NCI-H128 (cell line): ENCODE measurements around the gene PPFIBP1.

ENCODE experiments used
- DNase-seq: peaks from one replicate; lab custom pipeline; 2025; ENCODE audit not compliant: unreplicated experiment; lab: John Stamatoyannopoulos, UW

PPFIBP1 gene

GRCh38 chr12:27523642-27524493 lies at the start of gene PPFIBP1:
Gene PPFIBP1, plus strand, starts transcription at chr12:27524206. Its CDS starts 109,191 bp downstream, at chr12:27633397.
- peak; percentile 96 for DNase-seq

GRCh38 chr12:27474344-27474743 lies 49.7 kb upstream of the PPFIBP1 start:
- no peak for DNase-seq

DNA sequence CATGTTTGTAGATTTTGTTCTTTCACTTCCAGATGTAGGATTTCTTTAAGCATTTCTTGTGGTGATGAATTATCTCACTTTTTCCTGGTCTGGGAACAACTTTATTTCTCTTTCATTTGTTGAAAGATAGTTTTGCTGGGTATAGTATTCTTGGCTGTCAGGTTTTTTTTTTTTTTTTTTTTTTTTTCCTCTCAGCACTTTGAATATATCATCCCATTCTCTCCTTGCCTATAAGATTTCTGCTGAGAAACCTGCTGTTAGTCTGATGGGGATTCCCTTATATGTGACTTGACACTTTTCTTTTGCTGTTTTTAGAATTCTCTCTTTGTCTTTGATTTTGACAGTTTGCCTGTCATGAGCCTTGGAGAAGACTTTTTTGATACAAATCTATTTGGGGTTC lies 47.0 kb upstream of the PPFIBP1 start:
- no peak for DNase-seq

GRCh38 chr12:27478949-27479348 lies 45.1 kb upstream of the PPFIBP1 start:
- DNase-seq: no peak

- no peak for DNase-seq
Measured at GRCh38 chr12:27480016-27480415, 44.0 kb upstream of the PPFIBP1 start.

GRCh38 chr12:27486961-27487360 lies 37.0 kb upstream of the PPFIBP1 start:
- no peak for DNase-seq

DNA sequence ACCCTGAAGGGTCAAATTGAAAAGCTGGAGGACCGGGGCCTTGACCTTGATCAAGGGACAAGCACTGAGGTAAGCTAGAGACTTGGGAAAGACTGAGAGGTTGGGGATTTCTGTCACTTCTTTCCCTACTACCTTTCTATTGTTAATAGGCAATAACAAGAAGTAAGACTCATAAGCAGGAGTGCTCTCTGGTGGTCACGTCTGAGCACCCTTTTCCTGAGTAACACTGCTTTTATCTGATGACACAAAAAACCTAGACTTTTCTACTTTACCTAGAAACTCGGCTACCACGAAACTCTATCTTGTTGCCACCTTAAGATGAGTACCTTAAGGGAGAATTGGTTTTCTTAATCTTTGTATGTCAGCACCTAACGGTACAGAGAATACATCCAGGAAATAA lies 35.5 kb upstream of the PPFIBP1 start:
- no peak for DNase-seq

- DNase-seq: no peak
Measured at GRCh38 chr12:27491226-27491625, 32.8 kb upstream of the PPFIBP1 start.

DNA sequence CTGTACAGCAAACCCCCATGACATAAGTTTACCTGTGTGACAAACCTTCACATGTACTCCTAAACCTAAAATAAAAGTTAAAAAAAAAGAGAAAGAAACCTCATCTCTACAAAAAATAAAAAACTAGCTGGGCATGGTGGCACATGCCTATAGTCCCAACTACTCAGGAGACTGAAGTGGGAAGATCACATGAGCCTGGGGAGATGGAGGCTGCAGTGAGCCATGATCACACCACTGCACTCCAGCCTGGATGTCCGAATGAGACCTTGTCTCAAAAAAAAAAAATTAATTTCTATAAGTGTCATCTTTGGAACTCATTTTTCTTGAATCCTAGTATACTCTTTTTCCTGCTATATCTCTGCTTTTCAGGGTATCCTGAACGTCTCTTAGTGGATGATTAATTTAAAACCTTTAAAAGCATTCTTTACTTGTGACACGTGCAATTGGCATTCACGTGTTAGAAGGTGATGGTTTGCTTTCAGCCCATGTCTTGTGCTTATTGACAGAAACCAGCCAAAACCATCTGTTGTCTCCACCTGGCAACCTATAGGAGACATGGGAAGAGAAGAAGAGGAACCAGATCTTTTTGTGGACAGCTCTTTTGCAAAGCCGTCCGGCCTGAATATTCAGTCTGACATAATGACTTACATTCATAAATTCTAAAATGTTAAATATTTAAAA lies 30.6 kb upstream of the PPFIBP1 start:
- no peak for DNase-seq

DNA sequence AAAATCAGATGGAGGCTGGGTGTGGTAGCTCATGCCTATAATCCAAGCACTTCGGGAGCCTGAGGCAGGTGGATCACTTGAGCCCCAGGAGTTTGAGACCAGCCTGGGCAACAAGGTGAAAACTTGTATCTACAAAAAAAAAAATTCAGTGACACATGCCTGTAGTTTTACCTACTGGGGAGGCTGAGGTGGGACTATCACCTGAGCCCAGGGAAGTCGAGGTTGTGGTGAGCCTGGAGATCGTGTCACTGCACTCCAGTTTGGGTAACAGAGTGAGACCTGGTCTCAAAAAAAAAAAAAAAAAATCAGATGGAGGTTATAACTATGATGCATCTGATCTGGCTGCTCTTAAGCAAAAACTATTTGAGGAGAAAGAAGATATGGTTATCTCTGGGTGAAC lies 26.6 kb upstream of the PPFIBP1 start:
- no peak for DNase-seq

GRCh38 chr12:27498149-27498548 lies 25.9 kb upstream of the PPFIBP1 start:
- no peak for DNase-seq

- no peak for DNase-seq
Measured at GRCh38 chr12:27498761-27499160, 25.2 kb upstream of the PPFIBP1 start.

DNA sequence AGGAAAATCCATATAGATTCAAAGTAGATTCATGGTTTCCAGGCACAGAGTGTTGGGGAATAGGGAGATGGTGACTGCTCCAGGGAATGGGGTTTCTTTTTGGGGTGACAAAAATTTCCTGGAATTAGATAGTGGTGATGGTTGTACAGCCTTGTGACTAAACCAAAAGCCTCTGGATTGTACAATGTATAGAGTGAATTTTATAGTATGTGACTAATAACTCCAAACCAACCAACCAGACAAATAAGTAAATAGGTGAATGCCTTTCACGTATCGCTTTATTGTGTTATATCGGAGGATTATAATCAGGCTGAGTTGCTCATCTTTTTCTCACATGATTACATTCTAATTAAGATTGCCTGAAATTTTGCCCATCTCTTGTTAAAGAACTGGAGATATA lies 24.6 kb upstream of the PPFIBP1 start:
- DNase-seq: no peak

- no peak for DNase-seq
Measured at GRCh38 chr12:27500546-27500945, 23.5 kb upstream of the PPFIBP1 start.

DNA sequence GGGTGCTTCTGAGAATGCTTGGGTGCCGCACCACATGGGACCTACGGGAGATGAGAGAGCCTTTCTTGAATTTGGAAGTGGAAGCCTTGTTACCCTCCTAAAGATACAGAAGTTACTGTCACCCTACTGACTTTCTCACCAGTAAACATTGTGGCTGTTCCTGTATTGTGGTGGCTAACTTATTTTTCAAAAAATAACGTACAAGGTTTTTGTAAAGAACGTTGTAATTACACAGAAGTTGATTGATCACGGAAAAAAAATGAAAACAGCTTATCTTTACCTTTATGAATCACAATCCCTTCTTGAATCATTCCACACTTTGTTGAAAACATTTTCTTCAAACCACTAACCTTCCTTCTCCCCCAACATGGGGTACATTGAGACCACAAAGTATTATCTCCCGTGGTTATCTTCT lies 22.0 kb upstream of the PPFIBP1 start:
- no peak for DNase-seq

GRCh38 chr12:27504507-27504906 lies 19.5 kb upstream of the PPFIBP1 start:
- no peak for DNase-seq

- no peak for DNase-seq
Measured at GRCh38 chr12:27505109-27505508, 18.9 kb upstream of the PPFIBP1 start.

DNA sequence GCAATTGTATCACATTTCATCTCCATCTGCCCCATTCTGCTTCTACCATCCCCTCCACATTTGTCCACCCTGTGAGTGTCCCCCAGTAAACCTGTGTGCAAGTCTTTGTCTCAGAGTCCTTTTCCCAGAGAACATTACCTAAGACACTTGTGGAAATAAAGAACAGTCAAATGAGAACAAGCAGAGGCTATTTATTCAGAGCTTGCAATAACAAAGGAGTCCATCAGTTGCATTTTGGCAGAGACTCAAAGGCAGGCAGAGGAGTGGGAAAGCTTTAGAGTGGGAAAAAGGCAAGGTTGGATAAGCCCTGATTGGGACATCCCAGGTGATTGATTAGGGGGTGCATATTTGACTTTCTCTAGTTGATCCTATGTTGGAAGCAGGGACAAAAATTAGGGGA lies 18.2 kb upstream of the PPFIBP1 start:
- no peak for DNase-seq

DNA sequence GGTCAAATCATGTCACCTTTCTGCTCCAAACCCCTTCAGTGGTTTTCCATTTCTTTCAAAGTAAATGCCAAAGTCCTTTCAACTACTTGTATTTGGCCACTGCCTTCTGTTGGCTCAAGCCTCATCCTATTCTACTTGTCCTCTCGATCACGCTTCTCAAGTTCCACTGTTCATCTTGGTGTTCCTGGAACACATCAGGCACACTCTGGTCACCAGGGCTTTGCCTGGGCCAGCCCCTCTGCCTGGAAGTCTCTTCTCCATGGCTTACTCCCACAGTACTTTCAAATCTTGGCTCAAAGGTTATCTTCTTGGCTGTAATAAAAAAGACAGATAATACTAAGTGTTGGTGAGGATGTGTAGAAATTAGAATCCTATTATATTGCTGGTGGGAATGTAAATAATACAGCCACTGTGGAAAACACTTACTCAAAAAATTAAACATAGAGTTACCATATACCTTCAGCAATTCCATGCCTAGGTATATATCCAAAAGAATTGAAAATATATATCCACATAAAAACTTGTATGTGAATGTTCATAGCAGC lies 17.3 kb upstream of the PPFIBP1 start:
- no peak for DNase-seq

GRCh38 chr12:27508736-27509431 lies 15.1 kb upstream of the PPFIBP1 start:
- no peak for DNase-seq

GRCh38 chr12:27511031-27511722 lies 12.8 kb upstream of the PPFIBP1 start:
- DNase-seq: no peak
